Measurements from ENCODE around the gene RAB28.

The RAB28 gene

GRCh38 chr4:13509442-13509841, 25.3 kb upstream of the RAB28 start:
- H3K9me3 ChIP-seq (ENCODE audit: insufficient read depth, low read depth, low read length), result no peaks in the 10 kb centered on the region
- H3K79me2 ChIP-seq (ENCODE audit: insufficient read depth, low read length), result no peaks in the 10 kb centered on the region
- H3K9me2 ChIP-seq (replicated peaks; ENCODE audit: low read depth, low read length), result no peaks in the 10 kb centered on the region
- H3K36me3 ChIP-seq (ENCODE audit: insufficient read depth, low read length), result no peaks in the 10 kb centered on the region
- H3K4me2 ChIP-seq (ENCODE audit: low read depth, low read length, poor library complexity, severe bottlenecking), result no peak overlapping the region
- TF ChIP-seq CTCF (conservative IDR thresholded peaks at IDR 0.05; ENCODE audit: low read length), result no peak
- H2AFZ ChIP-seq (ENCODE audit: low read length), result no peak overlapping the region
- H3F3A ChIP-seq (ENCODE audit: low read depth), result no peaks in the 10 kb centered on the region
- no peaks in the 10 kb centered on the region for H4K20me1 ChIP-seq (ENCODE audit: insufficient read depth, low read length, poor library complexity, severe bottlenecking)
- peaks cover 5% of the 10 kb centered on the region for H3K4me1 ChIP-seq (ENCODE audit: insufficient read depth, low read length, poor library complexity, severe bottlenecking)
- no peaks in the 10 kb centered on the region for H3K27me3 ChIP-seq (ENCODE audit: insufficient read depth, low read length, poor library complexity, severe bottlenecking)
- no peak overlapping the region for H3K9ac ChIP-seq (ENCODE audit: low read depth, low read length, poor library complexity, severe bottlenecking)
- no peak overlapping the region for H3K4me3 ChIP-seq (ENCODE audit: low read length, poor library complexity, severe bottlenecking)

GRCh38 chr4:13504374-13504773, 20.2 kb upstream of the RAB28 start:
- Histone ChIP-seq H3K79me2 (ENCODE audit: insufficient read depth, low read length) (no peaks in the 10 kb centered on the region), H3K9me3 (ENCODE audit: insufficient read depth, low read depth, low read length) (no peaks in the 10 kb centered on the region), H3F3A (ENCODE audit: low read depth) (no peaks in the 10 kb centered on the region), H3K36me3 (ENCODE audit: insufficient read depth, low read length) (no peaks in the 10 kb centered on the region), H4K20me1 (ENCODE audit: insufficient read depth, low read length, poor library complexity, severe bottlenecking) (no peaks in the 10 kb centered on the region), H3K4me3 (ENCODE audit: low read length, poor library complexity, severe bottlenecking) (no peak overlapping the region), H3K4me1 (ENCODE audit: insufficient read depth, low read length, poor library complexity, severe bottlenecking) (peaks cover 5% of the 10 kb centered on the region), H3K4me2 (ENCODE audit: low read depth, low read length, poor library complexity, severe bottlenecking) (no peak overlapping the region), H3K9ac (ENCODE audit: low read depth, low read length, poor library complexity, severe bottlenecking) (no peak overlapping the region), H3K27me3 (ENCODE audit: insufficient read depth, low read length, poor library complexity, severe bottlenecking) (no peaks in the 10 kb centered on the region), H3K9me2 (replicated peaks; ENCODE audit: low read depth, low read length) (no peaks in the 10 kb centered on the region), H2AFZ (ENCODE audit: low read length) (no peak overlapping the region)
- no peak for TF ChIP-seq CTCF (conservative IDR thresholded peaks at IDR 0.05; ENCODE audit: low read length)
- TF ChIP-seq EZH2phosphoT487 (IDR thresholded peaks at IDR 0.05; ENCODE audit: borderline replicate concordance), result no peak

GRCh38 chr4:13498469-13498868, 14.3 kb upstream of the RAB28 start:
- TF ChIP-seq EZH2phosphoT487 (IDR thresholded peaks at IDR 0.05; ENCODE audit: borderline replicate concordance) (no peak), CTCF (conservative IDR thresholded peaks at IDR 0.05; ENCODE audit: low read length) (no peak)
- H3K4me1 ChIP-seq (ENCODE audit: insufficient read depth, low read length, poor library complexity, severe bottlenecking), result peaks cover 9% of the 10 kb centered on the region
- peaks cover 2% of the 10 kb centered on the region; the same call in 1 of the 2 replicates for H3F3A ChIP-seq (ENCODE audit: low read depth)
- no peak overlapping the region for H3K9ac ChIP-seq (ENCODE audit: low read depth, low read length, poor library complexity, severe bottlenecking)
- no peaks in the 10 kb centered on the region for H3K27me3 ChIP-seq (ENCODE audit: insufficient read depth, low read length, poor library complexity, severe bottlenecking)
- H3K79me2 ChIP-seq (ENCODE audit: insufficient read depth, low read length), result no peaks in the 10 kb centered on the region
- H3K4me3 ChIP-seq (ENCODE audit: low read length, poor library complexity, severe bottlenecking), result no peak overlapping the region
- no peaks in the 10 kb centered on the region for H3K9me3 ChIP-seq (ENCODE audit: insufficient read depth, low read depth, low read length)
- H2AFZ ChIP-seq (ENCODE audit: low read length), result no peak overlapping the region
- no peaks in the 10 kb centered on the region for H4K20me1 ChIP-seq (ENCODE audit: insufficient read depth, low read length, poor library complexity, severe bottlenecking)
- no peaks in the 10 kb centered on the region for H3K9me2 ChIP-seq (replicated peaks; ENCODE audit: low read depth, low read length)
- H3K4me2 ChIP-seq (ENCODE audit: low read depth, low read length, poor library complexity, severe bottlenecking), result no peak overlapping the region
- no peaks in the 10 kb centered on the region for H3K36me3 ChIP-seq (ENCODE audit: insufficient read depth, low read length)

Data from Loucy (cell line).